Measurements from ENCODE around the gene STK11.

Gene STK11

GRCh38 chr19:1214862-1215731 is 9.5 kb downstream of the STK11 start:
- H3K27me3 ChIP-seq (ENCODE audit: insufficient read depth, poor library complexity, severe bottlenecking): no peaks in the 10 kb centered on the region
- no peak for DNase-seq (ENCODE audit: low read depth in 1 of 2, low spot score in 1 of 2)
- no peak overlapping the region for H3K27ac ChIP-seq (replicated peaks)
- TF ChIP-seq REST (IDR thresholded peaks at IDR 0.05; ENCODE audit: insufficient replicate concordance, low read depth): no peak
- TF ChIP-seq POLR2AphosphoS5 (IDR thresholded peaks at IDR 0.05; ENCODE audit: low read depth): no peak
- TF ChIP-seq CTCF (IDR thresholded peaks at IDR 0.05; ENCODE audit: insufficient read depth, low read length): no peak
- no peak for TF ChIP-seq SPI1 (IDR thresholded peaks at IDR 0.05; ENCODE audit: borderline replicate concordance, low read depth)
- TF ChIP-seq GABPA (IDR thresholded peaks at IDR 0.05; ENCODE audit: low read depth): no peak
- H3K4me3 ChIP-seq (replicated peaks; ENCODE audit: insufficient read depth, low read length): no peak overlapping the region

GRCh38 chr19:1216756-1217155 is 11.2 kb downstream of the STK11 start:
- Histone ChIP-seq H3K4me3 (replicated peaks; ENCODE audit: insufficient read depth, low read length) (no peak overlapping the region), H3K27ac (replicated peaks) (no peak overlapping the region), H3K27me3 (ENCODE audit: insufficient read depth, poor library complexity, severe bottlenecking) (no peaks in the 10 kb centered on the region)
- DNase-seq (ENCODE audit: low read depth in 1 of 2, low spot score in 1 of 2): no peak
- no peak for TF ChIP-seq CTCF (IDR thresholded peaks at IDR 0.05; ENCODE audit: insufficient read depth, low read length)
- no peak for TF ChIP-seq GABPA (IDR thresholded peaks at IDR 0.05; ENCODE audit: low read depth)
- no peak for TF ChIP-seq REST (IDR thresholded peaks at IDR 0.05; ENCODE audit: insufficient replicate concordance, low read depth)
- TF ChIP-seq SPI1 (IDR thresholded peaks at IDR 0.05; ENCODE audit: borderline replicate concordance, low read depth): no peak
- TF ChIP-seq POLR2AphosphoS5 (IDR thresholded peaks at IDR 0.05; ENCODE audit: low read depth): no peak

- H3K4me3 ChIP-seq (replicated peaks; ENCODE audit: insufficient read depth, low read length): no peak overlapping the region
- no peaks in the 10 kb centered on the region for H3K27me3 ChIP-seq (ENCODE audit: insufficient read depth, poor library complexity, severe bottlenecking)
- DNase-seq (ENCODE audit: low read depth in 1 of 2, low spot score in 1 of 2): no peak
- H3K27ac ChIP-seq (replicated peaks): no peak overlapping the region
- TF ChIP-seq POLR2AphosphoS5 (IDR thresholded peaks at IDR 0.05; ENCODE audit: low read depth) (no peak), REST (IDR thresholded peaks at IDR 0.05; ENCODE audit: insufficient replicate concordance, low read depth) (no peak), GABPA (IDR thresholded peaks at IDR 0.05; ENCODE audit: low read depth) (no peak), SPI1 (IDR thresholded peaks at IDR 0.05; ENCODE audit: borderline replicate concordance, low read depth) (no peak), CTCF (IDR thresholded peaks at IDR 0.05; ENCODE audit: insufficient read depth, low read length) (no peak)
These were observed 11.8 kb downstream of the STK11 start for GRCh38 chr19:1217366-1217765.

Measured in HL-60 (cell line).